ENCODE data around the gene SPATS2. TPM values are rescaled to one million over a fixed set of nuclear protein-coding genes. Genes with fewer than 3 reads are reported as not detected.
"Not testable (repeated sequence)": the region's sequence is repeated elsewhere in the genome, so short reads cannot be mapped to it uniquely, and the experiment has no call there.

The SPATS2 gene
- total RNA-seq, 1 donor, result 34.1 TPM

DNA sequence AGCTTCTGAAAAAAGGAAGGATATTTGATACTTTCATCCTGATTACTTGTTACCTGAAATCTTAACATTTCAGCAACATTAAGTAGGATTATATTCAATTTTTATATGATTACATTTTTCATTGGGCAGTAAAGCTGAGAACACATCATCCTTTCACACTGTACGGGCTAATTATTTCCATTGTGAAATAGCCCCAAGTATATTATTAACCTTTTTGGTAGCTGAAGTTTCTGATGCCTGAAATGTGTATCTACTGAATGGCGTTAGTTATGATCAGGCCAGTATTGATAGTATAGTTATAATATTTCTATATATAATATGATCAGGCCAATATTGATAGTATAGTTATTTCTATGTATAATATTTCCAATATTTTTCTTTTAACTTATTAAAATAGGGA lies 10.1 kb downstream of the SPATS2 start:
- TF ChIP-seq, protein P1, sequence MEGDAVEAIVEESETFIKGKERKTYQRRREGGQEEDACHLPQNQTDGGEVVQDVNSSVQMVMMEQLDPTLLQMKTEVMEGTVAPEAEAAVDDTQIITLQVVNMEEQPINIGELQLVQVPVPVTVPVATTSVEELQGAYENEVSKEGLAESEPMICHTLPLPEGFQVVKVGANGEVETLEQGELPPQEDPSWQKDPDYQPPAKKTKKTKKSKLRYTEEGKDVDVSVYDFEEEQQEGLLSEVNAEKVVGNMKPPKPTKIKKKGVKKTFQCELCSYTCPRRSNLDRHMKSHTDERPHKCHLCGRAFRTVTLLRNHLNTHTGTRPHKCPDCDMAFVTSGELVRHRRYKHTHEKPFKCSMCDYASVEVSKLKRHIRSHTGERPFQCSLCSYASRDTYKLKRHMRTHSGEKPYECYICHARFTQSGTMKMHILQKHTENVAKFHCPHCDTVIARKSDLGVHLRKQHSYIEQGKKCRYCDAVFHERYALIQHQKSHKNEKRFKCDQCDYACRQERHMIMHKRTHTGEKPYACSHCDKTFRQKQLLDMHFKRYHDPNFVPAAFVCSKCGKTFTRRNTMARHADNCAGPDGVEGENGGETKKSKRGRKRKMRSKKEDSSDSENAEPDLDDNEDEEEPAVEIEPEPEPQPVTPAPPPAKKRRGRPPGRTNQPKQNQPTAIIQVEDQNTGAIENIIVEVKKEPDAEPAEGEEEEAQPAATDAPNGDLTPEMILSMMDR (IDR thresholded peaks at IDR 0.05; ENCODE audit: insufficient read depth, low read length), result no peak
- no peak overlapping the region for H3K4me3 ChIP-seq (ENCODE audit: low read depth, low read length)
- DNase-seq (ENCODE audit: low read depth), result no peak

DNA sequence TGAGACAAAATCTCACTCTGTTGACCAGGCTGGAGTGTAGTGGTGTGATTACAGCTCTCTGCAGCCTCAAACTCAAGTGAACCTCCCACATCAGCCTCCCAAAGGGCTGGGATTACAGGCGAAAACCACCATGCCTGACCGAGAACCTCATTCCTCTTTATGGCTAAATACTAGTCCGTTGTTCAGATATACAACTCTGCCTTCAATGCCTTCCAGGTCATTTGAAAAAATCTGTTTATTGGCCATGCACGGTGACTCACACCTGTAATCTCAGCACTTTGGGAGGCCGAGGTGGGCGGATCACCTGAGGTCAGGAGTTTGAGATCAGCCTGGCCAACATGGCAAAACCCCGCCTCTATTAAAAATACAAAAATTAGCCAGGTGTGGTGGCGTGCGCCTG lies 12.9 kb downstream of the SPATS2 start:
- not testable (repeated sequence) for DNase-seq (ENCODE audit: low read depth); H3K4me3 ChIP-seq (ENCODE audit: low read depth, low read length)

DNA sequence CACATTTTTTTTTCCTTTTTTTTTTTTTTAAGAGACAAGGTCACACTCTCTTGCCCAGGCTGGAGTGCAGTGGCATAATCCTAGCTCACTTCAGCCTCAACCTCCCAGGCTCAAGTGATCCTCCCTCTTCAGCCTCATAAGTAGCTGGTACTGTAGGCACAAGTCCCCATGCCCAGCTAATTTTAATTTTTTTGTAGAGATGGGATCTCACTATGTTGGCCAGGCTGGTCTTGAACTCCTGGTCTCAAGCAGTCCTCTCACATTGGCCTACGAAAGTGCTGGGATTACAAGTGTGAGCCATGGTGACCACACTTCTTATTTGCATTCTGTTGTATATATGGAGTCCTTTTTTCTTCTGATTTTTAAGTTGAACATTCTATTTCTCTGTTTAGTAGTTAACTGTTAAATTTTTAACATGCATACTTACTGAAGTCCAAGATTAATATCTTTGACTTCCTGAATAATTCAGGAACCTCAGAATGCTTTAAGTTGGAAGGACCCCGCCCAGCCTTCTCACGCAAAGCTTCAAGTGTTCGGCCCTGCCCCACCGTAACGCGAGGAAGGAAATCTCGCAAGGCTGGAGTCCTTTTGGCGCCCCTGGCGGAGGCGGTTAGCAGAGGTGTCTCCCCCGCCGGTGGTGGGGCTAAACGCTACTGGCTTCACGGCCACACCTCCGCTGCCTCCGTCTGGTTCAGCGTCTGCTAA lies 21.6 kb downstream of the SPATS2 start:
- no peak overlapping the region for H3K4me3 ChIP-seq (ENCODE audit: low read depth, low read length)
- no peak for DNase-seq (ENCODE audit: low read depth)
- TF ChIP-seq, protein P1 (IDR thresholded peaks at IDR 0.05; ENCODE audit: insufficient read depth, low read length), result no peak

DNA sequence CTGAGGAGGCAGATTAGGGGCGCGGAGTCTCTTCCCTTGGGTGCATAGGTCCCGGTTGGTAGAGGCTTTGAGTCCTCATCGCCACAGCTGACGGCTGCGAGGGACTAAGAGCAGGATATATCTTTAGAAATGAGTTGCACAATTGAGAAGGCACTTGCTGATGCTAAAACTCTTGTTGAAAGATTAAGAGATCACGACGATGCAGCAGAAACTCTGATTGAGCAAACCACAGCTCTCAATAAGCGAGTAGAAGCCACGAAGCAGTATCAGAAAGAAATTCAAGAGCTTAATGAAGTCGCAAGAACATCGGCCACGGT lies 22.1 kb downstream of the SPATS2 start:
- no peak overlapping the region for H3K4me3 ChIP-seq (ENCODE audit: low read depth, low read length)
- DNase-seq (ENCODE audit: low read depth), result no peak
- TF ChIP-seq, protein P1 (IDR thresholded peaks at IDR 0.05; ENCODE audit: insufficient read depth, low read length), result no peak

DNA sequence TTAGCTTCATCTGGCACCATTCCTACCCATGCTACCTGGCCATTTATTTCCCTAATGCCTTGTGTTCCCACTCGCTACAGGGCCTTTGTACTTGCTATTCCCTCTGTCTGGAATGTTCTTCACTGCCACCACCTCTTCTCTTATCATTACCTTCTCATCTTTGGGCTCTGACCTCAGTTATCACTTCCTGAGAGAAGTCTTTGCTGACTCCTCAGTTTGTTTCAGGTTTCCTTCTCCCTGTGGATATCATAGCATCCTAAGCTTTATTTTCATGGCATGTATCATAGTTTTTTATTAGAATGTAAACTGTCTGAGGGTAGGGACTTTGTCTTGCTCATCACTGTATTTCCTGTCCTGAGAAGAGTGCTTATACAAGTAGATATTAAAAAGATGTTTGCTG lies 29.7 kb downstream of the SPATS2 start:
- no peak for DNase-seq (ENCODE audit: low read depth)
- TF ChIP-seq, protein P1 (IDR thresholded peaks at IDR 0.05; ENCODE audit: insufficient read depth, low read length), result no peak
- no peak overlapping the region for H3K4me3 ChIP-seq (ENCODE audit: low read depth, low read length)

DNA sequence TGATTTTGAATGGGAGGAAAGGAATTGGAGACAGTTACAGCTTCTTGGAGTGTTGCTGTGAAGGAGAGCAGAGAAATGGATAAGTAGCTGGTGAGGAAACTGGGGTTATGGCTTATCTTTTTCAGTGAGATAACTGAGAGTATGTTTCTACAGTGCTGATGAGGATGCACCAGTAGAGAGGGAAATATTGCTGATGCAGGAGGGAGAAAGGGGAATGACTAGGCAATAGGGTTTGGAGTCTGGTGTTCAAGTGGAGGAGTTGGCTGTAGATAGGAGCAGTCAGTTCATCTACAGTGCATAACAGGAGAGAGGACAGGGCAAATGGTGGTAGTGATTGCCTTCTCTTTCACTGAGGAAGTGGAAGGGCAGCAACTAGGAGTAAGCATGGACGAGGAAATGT lies 33.0 kb downstream of the SPATS2 start:
- TF ChIP-seq, protein P1 (IDR thresholded peaks at IDR 0.05; ENCODE audit: insufficient read depth, low read length), result no peak
- no peak overlapping the region for H3K4me3 ChIP-seq (ENCODE audit: low read depth, low read length)
- DNase-seq (ENCODE audit: low read depth), result no peak

DNA sequence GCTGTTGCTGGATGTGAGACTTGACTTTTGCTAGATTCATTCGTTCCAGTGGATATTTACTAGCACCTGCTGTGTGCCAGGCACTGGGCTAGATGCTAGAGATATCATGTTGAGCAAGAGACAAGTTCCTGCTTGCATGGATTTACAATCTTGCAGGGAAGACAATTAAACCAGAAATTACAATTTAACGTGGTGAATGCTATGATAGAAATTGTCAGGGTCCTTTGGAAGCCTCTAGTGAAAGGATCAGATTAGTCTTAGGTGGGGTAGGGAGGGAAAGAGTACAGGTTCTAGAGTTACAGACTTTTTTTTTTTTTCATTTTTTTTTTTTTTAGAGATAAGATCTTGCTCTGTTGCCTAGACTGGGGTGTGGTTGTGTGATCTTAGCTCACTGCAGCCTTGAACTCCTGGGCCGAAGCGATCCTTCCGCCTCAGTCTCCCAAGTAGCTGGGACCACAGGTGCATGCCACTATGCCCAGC lies 36.7 kb downstream of the SPATS2 start:
- TF ChIP-seq, protein P1 (IDR thresholded peaks at IDR 0.05; ENCODE audit: insufficient read depth, low read length), result no peak
- no peak for DNase-seq (ENCODE audit: low read depth)
- no peak overlapping the region for H3K4me3 ChIP-seq (ENCODE audit: low read depth, low read length)

Measured in fibroblast of the aortic adventitia (primary cell).